Kidney tubule cell (primary cell): Measurements from ENCODE around the gene PMPCA.
"Not testable (repeated sequence)": the region's sequence is repeated elsewhere in the genome, so short reads cannot be mapped to it uniquely, and the experiment has no call there.

Experiments
- DNase-seq: peaks from one replicate; pipeline ENCODE4 v3.0.0-alpha.2; 2018; ENCODE audit warnings: low spot score

Gene PMPCA

DNA sequence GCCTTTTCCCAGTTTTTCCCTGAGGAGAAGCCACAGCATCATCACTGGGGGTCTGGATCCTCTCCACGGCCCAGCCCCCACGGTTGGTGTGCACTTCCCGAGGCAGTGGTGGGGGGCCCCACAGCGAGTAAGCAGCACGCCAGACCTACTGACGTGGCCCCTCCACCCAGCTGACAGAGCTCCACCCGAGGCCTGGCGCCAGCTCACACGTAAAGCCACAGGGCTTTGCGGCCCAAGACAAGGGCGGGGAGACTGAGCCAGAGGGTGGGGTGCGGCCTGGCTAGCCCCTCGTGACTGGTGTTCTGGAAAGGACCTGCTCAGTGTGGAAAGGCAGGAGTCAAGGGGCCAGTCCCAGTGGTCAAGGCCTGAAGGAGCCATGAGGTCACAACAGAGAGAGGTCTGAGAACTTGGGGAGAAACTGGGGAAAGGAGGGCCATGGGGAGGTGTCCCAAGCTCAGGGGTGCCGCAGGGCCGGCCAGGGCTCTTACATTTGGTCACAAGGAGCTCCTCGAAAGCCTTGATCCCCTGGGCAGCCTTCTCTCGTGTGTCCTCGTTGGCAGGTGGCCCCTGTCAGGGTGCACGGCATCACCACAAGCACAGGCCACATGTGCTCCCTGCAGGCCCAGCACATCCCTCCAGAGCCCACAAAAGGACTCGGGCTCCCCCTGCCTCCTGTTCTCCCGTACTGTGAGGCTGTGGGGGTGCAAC lies 16.0 kb upstream of the PMPCA start:
- no peak for DNase-seq

GRCh38 chr9:136395020-136395340 lies 15.5 kb upstream of the PMPCA start:
- no peak for DNase-seq

GRCh38 chr9:136395345-136396218 lies 14.9 kb upstream of the PMPCA start:
- DNase-seq, result no peak

DNA sequence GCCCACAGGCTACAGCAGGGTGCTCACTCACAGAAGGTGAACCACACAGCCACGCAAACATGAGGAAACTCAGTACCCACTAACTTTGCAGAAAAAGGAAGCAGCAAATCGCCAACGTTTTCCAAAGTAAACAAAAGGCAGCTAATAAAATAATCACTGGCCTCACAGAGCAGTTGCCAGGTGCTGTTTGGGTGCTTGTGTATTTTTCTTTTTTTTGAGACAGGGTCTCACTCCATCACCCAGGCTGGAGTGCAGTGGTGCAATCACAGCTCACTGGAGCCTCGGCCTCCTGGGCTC lies 14.3 kb upstream of the PMPCA start:
- DNase-seq, result no peak

DNA sequence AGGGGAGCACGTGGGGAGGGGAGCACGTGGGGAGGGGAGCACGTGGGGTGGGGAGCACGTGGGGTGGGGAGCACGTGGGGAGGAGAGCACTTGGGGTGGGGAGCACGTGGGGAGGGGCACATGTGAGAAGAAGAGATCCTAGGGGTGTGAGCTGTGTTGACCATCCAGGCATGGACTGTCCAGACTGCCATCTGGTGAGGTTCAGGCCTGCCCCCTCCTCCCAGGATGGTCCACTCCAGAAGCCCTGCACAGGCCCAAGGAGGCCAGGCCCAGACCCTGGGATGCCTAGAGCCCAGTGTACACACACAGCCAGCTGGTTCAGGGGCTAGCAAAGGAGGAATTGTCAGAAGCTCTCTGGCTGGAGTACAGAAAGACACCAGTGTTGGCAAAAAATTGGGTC lies 12.8 kb upstream of the PMPCA start:
- DNase-seq, result no peak

- DNase-seq, result no peak
Measured at GRCh38 chr9:136398286-136398685, 12.2 kb upstream of the PMPCA start.

DNA sequence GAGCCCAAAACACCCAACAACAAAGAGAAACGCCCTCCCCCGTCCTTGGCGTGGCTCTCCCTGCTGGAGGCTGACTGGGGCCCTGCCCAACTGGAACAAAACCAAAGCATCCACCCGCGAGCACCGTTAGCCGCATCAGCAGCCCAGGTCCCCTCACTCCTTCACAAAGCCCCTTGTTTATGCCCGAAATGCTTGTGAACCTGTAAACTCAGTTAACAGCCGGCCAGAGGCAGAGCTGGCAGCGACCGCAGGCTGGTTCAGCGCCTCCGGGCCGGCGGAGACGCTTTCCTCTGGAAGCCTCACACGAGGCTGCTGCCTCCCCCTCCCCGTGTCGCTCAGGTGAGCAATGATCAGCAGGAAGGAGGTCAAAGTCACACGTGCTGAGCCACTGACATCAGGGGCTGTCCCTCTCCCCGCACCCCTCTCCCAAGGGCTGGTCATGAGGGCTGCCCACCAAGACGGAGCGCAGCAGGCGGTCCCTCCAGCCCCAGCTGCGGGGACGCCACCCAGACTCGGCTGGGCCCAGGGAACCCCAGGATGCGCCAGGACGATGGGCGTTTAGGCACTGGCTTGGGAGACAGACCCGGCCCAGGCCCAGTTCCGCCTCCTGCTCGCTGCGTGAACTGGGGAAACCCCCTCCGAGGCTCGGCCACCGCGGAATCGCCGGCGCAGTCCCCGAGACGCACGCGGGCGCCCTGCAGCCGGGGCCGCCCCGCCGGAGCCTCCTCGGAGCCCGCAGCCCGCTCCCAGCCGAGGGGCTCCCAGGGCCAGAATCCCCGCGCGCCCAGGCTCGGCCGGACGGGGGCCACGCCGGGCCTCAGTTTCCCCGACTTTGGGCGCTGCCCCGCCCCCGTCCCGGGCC lies 11.1 kb upstream of the PMPCA start:
- peak; percentile 58 for DNase-seq

- peak; percentile 89 for DNase-seq
Measured at GRCh38 chr9:136400038-136400834, 10.2 kb upstream of the PMPCA start, which contains the start of gene SNAPC4. TSS of gene SNAPC4 (minus strand) at chr9:136400170. CDS start at chr9:136398428, 1,742 bp downstream.

- DNase-seq, result no peak
Measured at GRCh38 chr9:136401173-136401922, 9.1 kb upstream of the PMPCA start.

GRCh38 chr9:136402067-136402466 lies 8.4 kb upstream of the PMPCA start:
- DNase-seq, result no peak

GRCh38 chr9:136403538-136403914 lies 6.9 kb upstream of the PMPCA start:
- no peak for DNase-seq

DNA sequence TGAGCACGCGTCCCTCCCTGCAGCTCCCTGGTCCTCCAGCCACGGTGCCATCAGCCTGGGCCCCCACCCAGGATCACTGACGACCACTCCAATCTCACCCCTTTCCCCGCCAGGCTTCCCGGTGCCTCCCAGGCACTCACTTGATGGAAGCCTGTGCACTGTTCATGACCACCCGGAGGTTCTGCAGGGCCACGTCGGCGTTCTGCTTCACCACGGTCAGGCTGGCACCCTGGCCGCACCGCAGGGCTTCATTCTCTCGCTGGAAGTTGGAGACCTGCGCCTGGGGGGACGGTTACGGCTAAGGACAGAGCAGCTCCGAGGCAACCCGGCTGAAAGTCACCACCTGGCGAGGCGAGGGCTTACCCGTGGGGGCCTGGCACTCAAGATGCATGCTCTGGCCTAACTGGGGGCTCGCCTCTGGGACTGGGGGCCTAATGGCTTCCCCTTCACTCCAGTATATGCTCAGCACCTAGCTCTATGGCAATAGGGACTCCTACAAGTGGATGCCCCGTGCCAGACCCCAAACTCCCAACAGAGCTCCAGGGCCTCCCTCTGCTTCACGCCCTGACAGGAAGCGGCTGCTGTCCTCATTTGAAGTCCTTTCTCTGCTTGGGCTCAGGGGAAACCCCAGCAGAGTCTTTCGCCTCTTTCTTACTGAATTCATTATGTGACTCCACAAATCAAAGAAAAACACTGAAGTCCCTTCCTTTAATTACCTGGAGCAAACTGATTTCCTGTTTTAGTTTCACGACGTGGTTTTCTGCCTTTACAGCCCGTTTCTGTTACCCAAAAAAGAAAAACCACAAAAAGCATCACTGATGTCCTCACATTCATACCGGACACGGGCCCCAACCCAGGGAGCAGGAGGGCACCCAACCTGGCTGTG lies 6.3 kb upstream of the PMPCA start:
- DNase-seq, result no peak

- no peak for DNase-seq
Measured at GRCh38 chr9:136404801-136405136, 5.7 kb upstream of the PMPCA start.

DNA sequence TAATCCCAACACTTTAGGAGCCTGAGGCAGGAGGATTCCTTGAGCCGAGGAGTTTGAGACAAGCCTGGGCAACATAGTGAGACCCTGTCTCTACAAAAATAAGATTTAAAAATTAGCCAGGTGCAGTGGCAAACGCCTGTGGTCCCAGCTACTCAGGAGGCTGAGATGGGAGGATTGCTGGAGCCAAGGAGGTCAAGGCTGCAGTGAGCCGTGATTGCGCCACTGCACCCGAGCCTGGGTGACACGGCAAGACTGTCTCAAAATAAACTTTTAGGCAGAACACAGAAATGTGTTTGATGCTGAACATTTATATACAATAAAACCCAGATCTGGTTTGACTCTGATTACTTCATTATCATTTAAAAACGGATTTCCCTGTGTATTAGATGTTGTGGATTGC lies 5.0 kb upstream of the PMPCA start:
- no peak for DNase-seq

- DNase-seq, result not testable (repeated sequence)
Measured at GRCh38 chr9:136405904-136406303, 4.6 kb upstream of the PMPCA start.

GRCh38 chr9:136407061-136407460 lies 3.4 kb upstream of the PMPCA start:
- not testable (repeated sequence) for DNase-seq

DNA sequence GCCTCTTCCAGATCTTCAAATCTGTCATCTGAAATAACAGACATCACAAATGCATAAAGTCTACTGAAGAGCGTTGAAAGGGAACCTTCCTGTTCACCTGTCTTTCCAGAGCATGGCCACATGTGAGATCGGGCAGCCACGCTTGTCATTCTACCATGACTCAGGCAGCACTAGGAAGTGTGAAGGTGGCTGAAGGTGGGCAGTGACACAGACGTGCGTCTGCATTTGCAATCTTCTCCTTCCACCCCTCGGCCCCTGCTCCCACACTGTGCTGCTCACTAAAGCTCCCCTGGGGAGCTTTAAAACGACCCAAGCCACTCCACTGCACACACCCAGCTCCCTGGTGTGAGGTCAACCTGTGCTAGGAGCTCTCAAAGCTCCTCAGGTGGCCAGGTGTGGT lies 2.5 kb upstream of the PMPCA start:
- no peak for DNase-seq

DNA sequence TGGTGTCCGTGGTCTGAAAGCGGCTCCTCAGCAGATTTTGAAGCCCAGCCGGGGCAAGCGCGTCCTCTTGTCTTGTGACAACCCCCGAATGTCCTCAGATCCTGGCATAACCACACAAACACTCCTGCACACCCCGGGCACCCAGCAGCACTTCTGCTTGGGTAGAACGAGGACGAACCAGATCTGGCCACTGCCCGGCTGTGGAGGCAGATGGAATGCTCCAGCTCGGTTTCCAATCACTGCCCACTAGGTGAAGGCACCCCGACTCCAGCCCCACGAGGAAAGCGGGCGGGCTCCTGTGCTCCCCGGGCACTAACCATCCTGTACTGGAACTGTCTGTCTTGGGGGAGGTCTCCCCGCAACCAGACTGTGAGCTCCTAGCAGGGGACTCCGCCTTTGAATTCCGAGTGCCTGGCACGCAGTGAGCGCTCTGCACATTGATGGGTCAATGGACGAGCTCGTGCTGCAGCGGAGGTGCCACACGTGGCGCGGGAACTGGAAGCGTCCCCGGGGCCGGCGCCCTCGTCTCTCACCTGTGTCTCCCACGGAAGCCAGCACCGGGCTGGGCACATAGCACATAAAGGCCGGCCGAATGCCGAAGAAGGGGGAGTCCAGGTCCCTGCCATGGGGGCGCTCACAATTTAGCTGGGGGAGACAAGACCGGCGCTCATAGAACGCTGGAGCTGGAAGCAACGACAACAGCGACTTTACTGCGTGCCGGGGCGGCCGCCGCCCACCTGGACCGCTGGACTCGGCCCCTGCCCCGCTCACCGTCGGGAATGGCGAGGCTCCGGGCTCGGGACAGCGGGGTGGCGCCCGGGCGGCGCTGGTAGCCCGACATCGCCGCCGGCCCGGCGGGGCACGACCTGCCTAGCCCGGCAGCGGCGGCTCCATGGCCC lies 652 bp upstream of the PMPCA start:
- DNase-seq, result peak; percentile 56

- no peak for DNase-seq
Measured at GRCh38 chr9:136411378-136411777, 920 bp downstream of the PMPCA start.
